ENCODE results near the gene PPM1E. TPM values are rescaled to one million over a fixed set of nuclear protein-coding genes. Genes with fewer than 3 reads are reported as not detected.

The PPM1E gene
- total and polyA plus RNA-seq, 2 of the 8 experiments (the other 6 are each of a cell fraction or from before 2014, with no cell fraction given), result 5.0 to 10.4 TPM

DNA sequence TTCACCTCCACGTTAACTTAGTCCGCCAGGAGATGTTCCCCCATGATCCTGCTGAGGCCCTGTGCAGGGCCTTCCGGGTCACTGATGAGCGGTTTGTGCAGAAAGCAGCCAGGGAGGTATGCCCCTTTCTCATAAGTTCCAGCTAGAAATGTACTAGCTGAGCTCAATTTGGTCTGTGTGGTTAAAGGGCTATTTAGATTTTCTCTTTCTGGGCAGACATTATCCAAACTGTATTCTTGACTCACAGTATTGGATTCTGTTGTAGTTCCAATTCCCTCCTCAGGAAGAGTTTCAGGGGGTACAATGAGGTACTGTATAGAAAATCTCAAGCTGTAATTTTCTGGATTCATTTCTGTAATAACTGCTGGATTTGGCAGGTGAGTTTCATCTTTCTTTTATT is 214.0 kb downstream of the PPM1E start (continued):
- TF ChIP-seq CTBP2 (IDR thresholded peaks at IDR 0.05; ENCODE audit: borderline replicate concordance, insufficient read depth, insufficient read length, low read length), result no peak
- no peak for TF ChIP-seq RAD21 (IDR thresholded peaks at IDR 0.05 in 1 of 2, conservative IDR thresholded peaks at IDR 0.05 in 1 of 2; ENCODE audit: low read depth in 2 of 2, low read length in 2 of 2)
- no peak for TF ChIP-seq SP1 (IDR thresholded peaks at IDR 0.05; ENCODE audit: low read depth, low read length)
- TF ChIP-seq POLR2AphosphoS5 (IDR thresholded peaks at IDR 0.05; ENCODE audit: low read depth, low read length), result no peak
- no peak for TF ChIP-seq SP2 (IDR thresholded peaks at IDR 0.05; ENCODE audit: low read length)

All from H1 (cell line).